Erythroblast (primary cell): ENCODE measurements around the gene IL1RAPL1.

Experiments
- GATA1 ChIP-seq: IDR thresholded peaks from 2 replicates; pipeline ENCODE4 v1.6.1; 2011; ENCODE audit warnings: low read depth, mild to moderate bottlenecking, control low read depth, low read length, moderate library complexity
- POLR2A ChIP-seq: IDR thresholded peaks from 2 replicates; pipeline ENCODE4 v1.6.1; 2011; ENCODE audit warnings: mild to moderate bottlenecking, low read length

- TF ChIP-seq POLR2A: no peak
- no peak for TF ChIP-seq GATA1
Measured at GRCh38 chrX:29466456-29466855, 879.2 kb downstream of the IL1RAPL1 start.
